HG03175 (cell line): ENCODE measurements around the gene ETV7.

Source experiments
- ATAC-seq: cut with Tn5 transposase; IDR thresholded peaks from one replicate; pipeline ENCODE4 v1.9.1; 2021; ENCODE audit warnings: mild to moderate bottlenecking, moderate library complexity; ENCODE audit not compliant: unreplicated experiment

The ETV7 gene

DNA sequence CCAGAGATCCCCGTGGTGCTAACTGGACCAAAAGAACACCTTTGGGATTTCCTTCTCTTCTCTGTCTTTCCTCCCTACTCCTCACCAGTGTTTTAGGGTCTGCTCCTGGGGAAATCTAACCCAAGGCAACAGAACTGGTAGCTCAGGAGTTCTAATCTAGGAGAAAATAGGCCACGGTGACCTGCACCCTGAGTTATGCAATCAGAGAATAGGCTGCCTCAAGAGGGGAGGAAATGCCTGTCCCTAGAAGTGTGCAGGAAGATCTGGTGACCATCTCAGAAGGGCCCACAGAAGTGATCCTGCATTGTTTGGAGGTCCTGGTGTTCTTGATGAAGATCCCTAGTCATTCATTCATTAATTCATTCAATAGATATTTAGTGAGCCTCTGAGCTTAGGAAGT lies 3.4 kb downstream of the ETV7 start:
- no peak for ATAC-seq

DNA sequence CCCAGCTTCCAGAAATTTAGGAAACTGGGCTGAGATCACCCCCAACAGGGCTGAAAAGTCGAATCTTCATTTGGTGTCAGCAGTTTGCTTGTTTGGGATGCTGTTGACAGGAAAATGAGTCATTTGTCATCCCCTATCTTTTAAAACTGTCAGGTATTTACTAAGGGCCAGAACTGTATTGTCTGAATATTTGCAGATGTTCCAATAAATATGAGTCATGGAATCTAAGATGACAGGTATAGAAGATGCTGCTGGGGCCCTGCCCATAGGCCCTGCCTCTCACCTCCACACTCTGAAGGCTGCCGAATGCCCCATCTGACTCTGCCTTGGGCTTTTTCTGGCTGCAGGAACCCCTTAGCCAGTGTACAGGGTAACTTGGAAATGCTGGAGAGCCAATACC lies 3.9 kb downstream of the ETV7 start:
- ATAC-seq: no peak

DNA sequence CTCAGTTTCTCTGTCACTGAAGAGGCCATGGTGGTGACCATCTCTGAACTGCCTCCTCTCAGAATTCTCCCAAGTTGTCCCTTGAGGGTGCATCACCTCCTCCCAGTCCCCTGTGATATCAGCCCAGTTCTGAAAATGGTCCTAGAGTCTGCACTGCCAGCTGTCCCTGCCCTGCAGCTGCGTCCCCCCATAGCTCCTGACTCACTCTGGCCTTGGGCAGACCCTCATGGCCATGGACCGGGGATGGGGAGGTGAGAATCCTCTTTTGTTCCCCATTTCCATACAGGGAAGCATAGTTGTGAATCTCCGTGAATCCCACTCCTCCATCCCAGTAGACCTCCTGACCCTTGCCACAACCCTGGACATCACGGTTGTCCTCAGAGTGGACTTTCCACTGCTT lies 4.5 kb downstream of the ETV7 start:
- no peak for ATAC-seq

DNA sequence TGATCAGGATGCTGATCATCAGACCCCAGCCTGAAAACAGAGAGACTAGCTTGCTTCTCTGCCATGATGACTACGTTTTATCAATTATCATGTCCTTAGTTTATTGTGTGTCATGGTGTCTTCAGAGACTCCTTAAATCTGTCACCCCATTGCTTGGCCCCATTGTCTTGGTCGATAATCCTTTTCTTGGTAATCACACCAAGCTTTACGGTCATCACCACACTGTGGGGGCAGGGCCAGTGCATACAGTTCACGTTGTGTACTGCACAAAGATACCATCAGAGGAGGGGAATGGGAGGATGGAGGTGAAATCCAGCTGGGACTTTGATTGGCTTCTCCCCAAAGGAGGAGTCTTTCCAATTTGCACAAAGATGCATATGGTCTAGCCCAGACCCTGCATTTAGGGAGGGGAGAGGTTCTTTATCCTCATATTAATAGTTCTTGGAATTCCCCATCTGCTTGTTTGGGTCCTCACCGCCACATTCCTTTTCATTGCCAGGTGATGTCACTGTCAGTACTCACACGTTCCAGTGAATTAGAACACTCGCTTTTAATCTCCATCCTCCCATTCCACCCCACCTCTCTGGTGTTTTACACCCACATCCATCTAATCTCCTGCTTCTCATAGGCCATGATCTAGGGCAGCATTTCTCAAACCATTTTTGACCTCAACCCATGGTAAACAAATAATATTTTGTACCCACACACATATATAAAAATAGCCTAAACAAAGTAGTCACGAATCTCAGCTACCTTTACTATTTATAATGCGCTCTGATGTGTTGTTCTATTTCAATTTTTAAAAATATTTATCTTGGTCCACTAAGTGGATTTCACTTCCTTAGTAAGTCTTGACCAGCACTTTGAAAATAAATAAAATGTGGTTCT lies 5.7 kb downstream of the ETV7 start:
- ATAC-seq: no peak

DNA sequence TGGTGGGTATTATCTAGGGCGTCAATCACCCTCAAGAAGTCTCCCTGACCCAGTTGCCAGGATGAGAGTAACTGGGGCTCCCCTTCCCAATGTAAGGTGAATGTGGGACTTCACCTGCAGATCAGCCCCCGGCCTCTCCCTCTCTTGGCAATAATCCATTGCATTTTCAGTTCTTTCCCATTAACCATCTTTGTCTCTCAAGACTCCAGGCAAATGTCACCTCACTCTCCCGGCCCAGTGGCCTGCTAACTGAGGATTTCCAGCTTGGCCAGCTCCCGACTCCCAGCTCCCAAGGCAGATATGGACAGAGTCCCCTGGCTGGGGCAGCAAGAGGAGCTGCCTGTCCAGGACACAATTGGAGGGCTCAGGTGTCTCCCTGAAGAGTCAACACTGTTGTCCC lies 7.3 kb downstream of the ETV7 start:
- no peak for ATAC-seq

DNA sequence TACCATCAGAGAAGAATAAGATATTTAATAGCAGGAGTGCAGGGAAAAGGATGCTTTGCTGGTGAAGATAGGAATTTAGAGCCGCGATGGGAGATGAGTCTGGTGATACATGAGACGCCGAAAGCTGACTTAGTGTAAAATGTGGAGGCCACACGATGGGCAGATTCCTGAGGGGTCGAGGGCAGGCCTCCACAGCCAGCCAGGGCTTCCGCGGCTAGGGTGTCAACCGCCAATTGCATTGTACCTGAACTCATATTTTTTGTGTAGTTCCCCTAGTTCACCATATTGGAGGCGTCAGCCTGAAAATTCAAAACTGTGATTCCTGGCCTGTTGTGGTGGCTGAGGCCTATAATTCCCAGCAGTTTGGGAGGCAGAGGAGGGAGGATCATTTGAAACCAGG lies 8.5 kb downstream of the ETV7 start:
- no peak for ATAC-seq

DNA sequence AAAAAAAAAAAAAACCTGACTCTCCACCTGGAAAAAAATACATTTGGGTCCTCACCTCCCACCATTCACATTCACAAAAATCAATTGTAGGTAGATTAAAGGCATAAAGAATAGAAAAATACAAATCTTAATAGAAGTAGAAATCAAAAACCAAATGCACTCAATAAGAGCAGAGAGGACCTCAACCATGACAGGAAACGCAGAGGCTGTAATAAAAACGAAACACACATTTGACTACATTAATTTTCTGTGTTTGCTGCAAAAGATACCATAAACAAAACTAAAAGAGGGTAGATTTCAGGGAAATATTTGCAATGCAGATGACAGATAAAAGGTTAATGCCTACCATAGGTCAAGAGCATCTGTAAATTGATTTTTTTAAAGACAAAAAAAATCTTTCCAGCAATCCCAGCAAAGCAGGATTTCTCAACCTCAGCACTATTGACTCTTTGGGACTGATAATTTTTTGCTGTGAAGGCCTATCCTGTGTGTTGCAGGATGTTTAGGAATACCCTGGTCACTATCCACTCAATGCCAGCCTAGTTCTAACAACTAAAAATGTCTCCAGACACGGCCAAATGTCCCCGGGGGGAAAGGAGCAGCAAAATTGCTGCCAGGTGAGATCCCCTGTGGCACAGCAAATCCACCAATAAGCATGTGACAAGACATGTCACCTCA lies 9.1 kb downstream of the ETV7 start:
- no peak for ATAC-seq

DNA sequence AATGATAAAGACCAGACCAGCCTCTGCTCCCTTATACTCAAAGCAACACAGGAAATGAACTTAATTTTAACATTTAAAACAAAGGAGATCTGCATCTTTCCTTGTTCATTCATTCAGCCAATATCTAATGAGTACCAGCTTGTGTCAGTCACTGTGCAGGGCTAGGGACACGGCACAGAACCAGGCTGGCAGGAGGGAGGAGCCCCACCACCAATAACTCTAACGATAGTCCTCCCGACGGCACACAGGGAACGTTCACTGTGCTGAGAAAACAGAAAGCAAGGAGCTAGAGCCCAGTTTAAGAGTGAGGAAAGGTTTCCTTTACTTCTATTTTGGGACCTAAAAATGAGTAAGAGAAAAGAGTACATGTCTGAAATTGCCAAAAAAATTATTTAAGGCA lies 9.9 kb downstream of the ETV7 start:
- no peak for ATAC-seq

DNA sequence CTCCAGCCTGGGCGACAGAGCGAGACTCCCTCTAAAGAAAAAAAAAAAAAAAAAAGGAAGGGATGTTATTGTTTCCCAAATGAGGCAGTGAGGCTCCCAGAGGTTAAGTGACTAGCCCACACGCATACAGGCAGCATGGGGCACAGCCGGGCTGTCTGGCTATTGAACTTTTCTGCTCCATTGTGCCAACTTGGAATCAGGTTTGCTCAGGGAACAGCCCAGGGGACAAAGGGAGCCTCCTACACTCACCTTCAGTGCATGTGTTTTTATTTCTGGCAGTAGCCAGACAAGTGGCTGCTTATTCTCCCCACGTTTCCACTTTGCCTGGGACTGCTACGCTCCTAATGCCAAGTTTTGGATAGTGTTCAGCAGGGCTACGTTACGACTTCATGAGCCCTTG lies 10.7 kb downstream of the ETV7 start:
- no peak for ATAC-seq

DNA sequence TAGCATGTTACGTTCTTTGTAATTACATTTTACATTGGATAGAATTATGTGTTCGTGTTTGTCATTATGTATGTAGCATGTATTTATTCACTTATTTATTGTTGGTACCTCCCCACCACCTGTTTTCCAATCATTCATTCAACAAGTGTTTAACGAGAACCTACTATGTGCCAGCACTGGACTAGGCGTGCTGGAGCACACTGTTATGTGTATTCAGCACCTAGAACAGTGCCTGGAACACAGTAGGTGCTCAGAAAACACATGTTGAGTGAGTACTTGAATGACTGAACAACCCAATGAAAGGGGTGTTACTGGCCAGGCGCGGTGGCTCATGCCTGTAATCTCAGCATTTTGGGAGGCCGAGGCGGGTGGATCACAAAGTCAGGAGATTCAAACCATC lies 11.3 kb downstream of the ETV7 start:
- ATAC-seq: no peak

DNA sequence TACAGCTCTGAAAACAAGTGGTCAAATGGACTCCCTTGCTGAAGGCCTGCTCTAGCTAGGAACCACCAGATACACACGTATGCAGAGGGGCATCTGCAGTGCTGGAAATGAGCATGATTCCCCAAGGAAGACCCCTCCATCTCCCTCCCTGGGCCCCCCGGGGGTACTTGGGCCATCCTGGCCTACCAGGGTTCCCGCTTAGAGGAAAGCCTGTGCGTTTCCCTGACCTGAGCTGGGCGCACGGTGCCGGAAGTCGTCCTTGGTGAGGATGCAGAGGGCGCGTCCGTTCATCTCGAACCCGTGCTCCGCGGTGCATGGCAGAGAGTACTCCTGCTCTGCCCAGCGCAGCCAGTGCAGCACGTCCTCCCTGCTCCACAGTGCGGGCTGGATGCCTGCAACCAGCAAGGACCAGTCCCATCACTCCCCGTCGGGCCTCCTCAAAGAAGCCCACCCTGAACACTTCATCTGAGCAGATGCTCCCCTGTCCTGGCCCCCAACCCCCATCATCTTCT lies 11.8 kb downstream of the ETV7 start:
- no peak for ATAC-seq

DNA sequence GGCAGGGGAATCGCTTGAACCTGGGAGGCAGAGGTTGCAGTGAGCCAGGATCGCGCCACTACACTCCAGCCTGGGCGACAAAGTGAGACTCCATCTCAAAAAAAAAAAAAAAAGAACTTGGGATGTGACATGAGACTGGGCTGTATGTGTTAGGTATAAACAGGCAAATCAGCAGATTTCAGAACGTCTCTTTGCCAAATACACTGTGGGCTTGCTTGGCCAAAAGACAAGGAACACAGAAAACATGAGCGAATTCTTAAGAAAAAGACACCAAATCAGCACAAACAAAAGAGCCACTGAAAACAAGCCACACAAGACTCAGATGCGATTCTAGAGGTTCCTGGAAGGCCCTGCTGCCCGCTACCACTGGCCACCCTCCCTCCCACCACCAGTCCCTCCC lies 12.5 kb downstream of the ETV7 start:
- ATAC-seq: no peak

DNA sequence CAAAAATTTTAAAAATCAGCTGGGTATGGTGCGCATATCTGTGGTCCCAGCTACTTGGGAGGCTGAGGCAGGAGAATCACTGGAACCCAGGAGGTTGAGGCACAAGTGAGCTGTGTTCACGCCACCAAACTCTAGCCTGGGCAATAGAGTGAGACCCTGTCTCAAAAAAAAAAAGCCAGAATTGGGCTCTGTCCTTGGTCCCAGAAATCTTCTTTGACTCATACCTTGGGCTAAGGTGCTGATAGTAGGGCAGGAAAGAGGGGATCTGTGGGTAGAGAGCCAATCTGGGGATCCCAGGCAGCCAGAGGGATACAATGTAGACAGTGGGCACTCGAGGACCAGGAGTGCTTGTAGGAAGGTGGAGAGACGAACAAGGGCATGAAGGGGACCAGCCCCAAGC lies 13.3 kb downstream of the ETV7 start:
- no peak for ATAC-seq

DNA sequence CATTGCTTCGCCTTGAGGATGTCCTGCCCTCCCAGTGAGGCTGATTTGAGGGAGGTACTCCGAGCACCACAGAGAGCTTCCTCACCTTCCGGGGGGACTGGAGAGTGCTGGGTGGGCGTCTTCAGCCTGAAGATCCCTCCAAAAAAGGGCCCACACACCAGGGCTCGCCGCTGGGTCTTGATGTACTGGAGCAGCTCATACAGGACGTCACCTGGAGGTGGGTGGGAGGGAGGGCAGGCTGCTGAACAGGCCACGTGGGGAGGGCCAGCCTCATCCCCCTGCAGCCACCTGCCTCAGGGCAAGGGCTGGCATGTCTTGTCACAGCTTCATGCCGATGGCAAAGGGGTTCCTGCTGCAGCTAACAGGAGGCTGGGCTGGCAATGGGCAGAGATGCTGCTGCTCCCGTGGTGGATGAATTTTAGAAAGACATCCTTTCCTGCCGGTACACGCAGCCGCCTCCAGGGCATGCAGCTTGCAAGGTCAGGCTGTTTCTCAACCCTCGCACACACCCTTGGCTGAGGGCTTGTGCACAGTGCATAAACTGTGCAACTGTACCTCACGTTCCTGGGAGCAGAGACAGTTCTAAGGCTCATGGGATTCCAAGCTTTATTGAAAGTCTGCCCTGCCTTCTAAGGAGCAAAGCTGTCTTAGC lies 14.0 kb downstream of the ETV7 start:
- no peak for ATAC-seq

DNA sequence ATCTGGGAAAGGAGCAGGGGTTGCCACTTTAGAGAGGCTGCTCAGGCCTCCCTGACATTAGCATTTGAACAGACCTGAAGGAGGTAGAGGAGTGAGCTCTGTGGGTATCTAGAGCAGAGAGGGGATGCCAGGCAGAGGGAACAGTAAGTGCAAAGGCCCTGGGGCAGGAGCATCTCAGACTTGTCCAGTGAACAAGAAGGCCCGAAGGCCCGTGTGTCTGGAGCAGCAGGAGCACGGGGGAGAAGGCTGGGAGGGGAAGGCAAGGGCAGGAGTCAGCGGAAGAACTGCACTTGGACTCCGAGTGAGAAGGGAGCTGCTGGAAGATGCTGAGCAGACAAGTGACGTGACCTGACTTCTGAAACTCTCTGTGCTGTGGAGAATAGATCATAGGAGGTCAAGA lies 15.4 kb downstream of the ETV7 start:
- ATAC-seq: no peak

DNA sequence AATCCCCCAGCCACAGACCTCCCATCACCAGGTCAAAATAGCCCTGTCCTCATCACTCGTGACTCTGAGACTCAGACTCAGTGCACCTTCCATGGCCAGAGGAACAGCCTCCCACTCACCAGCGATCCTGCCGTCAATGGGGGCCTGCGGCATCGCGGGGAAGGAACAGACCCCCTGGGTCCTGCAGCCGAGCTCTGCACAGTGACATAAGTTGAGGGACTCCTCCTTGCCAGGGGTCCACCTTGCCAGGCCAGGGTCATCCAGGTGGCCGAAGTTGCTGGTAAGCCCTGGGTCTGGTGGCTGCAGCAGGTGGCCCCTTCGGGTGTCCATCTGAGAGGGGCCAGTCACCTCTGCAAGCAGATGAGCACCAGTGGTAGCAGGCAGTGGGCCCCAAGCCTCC lies 16.3 kb downstream of the ETV7 start:
- no peak for ATAC-seq

DNA sequence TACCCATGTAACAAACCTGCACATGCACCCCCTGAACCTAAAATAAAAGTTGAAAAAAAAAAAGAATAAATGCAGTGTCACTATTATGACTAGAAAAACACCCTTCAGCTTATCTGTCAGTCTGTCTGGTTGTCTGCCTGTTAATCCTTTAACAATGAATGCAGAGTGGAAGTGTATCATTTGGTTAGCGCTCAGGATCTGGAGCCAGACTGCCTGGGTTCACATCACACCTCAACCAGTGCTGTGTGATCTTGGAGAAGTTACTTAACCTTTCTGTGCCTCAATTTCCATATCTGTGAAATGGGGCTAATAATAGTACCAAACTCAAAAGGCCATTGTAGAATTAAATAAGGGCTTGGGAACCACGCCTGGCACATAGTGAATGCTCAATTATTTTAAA lies 16.8 kb downstream of the ETV7 start:
- no peak for ATAC-seq

DNA sequence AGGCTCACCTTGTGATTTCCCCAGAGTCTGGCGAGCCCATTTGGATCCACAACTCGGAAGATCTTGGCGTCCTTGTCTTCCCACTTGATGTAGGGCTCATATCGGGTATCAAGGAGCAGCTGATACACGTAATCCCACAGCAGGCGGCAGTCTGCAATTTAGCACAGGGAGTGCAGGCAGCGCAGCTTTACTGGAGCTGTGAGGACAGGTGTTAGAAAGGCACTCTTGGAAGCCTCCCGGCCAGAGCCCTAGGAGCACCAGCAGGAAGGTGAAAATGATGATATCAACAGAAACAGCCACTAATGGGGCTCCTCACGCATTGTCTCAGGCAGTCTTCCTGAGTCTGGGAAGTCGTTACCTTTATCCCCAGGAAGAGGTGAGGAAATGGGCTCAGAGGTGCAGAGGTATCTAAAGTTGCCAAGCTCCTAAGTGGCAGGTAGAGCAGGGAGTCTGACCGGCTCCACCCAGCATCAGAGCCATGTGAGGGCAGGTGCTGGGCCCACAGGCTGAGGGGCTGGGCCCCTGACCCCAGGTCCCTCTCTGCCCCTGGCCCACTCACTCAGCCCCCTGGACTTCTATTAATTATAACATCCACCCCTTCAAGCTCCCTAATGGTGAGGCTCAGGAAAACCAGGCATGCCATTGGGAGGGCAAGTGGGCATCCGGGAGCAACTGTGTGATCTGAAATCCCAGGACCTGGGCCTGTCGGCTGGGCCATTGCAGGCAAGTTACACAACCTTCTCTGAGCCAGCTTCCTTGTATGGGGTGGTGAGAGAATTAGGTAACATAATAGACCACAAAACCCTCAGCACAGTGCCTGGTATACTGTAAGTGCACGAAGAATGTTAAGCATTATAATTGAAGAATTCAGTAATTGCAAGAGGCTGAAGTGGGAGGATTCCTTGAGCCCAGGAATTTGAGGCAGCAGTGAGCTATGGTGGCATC lies 18.3 kb downstream of the ETV7 start:
- ATAC-seq: no peak

DNA sequence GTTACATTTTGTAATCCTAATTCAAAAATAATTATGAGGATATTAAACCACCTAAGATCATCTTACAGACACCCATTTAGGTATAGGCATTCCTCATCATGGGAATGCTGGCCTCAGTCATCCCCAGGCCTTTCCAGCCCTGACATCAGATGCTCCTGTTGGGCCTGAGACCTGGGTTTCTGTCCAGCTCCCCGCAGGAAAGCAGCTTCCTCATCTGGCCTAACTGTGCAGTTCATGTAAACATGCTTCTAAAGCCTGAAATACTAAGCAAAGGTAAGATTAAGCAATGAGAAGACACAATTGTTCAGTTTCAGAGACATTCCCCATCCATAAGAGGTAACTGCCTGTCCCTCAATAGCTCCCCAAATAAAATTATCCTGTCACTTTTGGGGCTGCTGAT lies 19.0 kb downstream of the ETV7 start:
- ATAC-seq: no peak

DNA sequence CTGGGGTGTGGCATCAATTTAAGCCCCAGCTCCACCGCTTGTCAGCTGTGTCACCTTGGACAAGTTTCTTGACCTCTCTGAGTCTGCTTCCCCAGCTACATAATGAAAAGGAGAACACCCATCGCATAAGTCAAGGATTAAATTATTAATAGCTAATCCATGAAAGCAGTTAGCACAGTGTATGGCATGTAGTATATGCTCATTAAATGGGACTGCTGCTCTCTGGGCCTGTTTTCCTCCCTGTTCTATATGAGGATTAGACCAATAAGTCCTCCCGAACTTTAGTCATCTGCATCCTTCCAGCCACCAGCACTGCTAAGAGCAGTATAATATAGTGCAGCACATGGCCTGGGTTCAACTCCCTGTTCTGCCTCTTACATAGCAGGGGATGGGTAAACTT lies 19.7 kb downstream of the ETV7 start:
- ATAC-seq: no peak
